ENCODE results near the gene FAM241A.

DNA sequence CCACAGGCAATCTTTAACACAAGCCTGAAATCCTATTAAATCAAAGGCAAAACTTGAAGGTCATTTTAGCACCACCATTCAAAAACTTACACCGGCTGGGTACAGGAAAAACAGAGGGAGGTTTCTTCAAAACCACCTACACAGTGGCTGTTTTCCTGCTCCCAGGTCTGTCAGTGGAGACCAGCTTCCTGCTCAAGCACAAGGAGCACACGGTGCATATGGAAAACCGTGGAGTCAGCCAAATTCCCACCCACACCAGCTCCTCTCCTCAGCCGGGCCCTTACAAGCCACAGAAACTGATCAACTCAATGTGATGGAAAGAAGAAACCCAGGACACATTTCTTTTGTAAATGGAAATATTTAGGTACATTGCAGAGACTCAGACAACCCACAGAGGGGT lies 14.3 kb upstream of the FAM241A start:
- TF ChIP-seq, protein P1, sequence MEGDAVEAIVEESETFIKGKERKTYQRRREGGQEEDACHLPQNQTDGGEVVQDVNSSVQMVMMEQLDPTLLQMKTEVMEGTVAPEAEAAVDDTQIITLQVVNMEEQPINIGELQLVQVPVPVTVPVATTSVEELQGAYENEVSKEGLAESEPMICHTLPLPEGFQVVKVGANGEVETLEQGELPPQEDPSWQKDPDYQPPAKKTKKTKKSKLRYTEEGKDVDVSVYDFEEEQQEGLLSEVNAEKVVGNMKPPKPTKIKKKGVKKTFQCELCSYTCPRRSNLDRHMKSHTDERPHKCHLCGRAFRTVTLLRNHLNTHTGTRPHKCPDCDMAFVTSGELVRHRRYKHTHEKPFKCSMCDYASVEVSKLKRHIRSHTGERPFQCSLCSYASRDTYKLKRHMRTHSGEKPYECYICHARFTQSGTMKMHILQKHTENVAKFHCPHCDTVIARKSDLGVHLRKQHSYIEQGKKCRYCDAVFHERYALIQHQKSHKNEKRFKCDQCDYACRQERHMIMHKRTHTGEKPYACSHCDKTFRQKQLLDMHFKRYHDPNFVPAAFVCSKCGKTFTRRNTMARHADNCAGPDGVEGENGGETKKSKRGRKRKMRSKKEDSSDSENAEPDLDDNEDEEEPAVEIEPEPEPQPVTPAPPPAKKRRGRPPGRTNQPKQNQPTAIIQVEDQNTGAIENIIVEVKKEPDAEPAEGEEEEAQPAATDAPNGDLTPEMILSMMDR (IDR thresholded peaks at IDR 0.05): no peak
- TF ChIP-seq POLR2A (IDR thresholded peaks at IDR 0.05): no peak

All from body of pancreas (tissue), 4 donors.